ENCODE measurements around the gene CREBL2.

CREBL2 gene

DNA sequence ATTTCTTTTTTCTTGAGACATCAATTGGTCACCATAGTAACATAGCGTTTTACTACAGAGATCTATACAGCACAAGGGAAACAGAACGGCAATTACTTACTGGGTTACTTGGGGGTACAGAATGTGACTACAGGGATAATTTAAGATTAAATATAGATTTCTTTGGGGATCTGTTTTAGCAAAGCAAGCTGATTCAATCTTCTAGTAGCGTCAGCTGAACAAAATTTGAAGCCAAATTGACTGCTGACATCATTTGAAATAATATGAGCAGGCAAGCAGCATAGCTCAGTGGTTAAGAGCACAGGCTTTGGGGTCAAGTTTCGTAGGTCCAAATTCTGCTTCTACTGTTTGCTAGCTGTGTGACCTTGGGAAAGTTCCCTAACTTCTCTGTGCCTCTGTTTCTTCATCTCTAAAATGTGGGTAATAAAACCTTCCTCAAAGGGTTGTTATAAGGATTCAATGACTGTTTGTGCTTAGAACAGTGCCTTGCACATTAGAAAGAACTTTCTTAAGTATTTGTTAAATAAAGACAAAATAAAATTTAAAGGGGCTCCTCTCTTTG lies 71.5 kb downstream of the CREBL2 start:
- DNase-seq, result no peak

- no peak for DNase-seq
These were observed 72.0 kb downstream of the CREBL2 start for GRCh38 chr12:12683725-12684124.

DNA sequence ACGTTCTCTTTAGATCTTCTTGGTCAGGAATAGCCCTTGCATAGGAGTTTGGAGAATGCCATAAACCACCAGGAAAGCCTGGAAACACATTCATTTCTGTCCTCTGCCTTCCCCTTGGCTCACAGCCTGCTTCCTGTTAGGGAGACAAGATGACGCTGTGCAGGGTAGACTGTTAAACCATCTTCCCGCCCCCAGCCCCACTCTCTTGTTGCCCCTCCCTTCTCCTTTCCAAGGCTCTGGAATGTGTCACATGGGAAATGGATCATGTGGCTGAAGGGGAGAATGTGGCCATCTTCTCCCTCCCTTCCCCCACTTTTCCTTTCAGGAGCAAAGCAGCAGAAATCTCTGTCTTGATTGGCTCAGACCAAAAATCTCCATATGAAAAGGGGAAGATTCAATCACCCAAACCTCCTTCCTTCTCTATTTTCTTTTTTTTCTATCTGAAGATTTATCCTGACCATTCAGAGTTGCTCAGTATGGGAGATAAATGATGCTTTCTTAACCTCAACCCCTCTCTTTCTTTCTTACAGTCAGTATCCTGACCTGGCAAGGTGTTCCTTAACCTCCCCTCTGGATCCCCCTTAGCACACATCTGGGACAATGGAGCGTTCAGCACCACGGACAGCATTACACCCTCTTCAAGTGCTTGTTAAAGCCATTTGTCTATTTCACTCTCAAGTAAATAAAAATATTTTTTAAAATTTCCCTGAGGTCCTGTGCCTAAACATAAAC lies 72.9 kb downstream of the CREBL2 start:
- DNase-seq, result peak; percentile 69

GRCh38 chr12:12685305-12685704 lies 73.6 kb downstream of the CREBL2 start:
- peak; percentile 75 for DNase-seq

- no peak for DNase-seq
These were observed 74.8 kb downstream of the CREBL2 start for GRCh38 chr12:12686472-12686871.

DNA sequence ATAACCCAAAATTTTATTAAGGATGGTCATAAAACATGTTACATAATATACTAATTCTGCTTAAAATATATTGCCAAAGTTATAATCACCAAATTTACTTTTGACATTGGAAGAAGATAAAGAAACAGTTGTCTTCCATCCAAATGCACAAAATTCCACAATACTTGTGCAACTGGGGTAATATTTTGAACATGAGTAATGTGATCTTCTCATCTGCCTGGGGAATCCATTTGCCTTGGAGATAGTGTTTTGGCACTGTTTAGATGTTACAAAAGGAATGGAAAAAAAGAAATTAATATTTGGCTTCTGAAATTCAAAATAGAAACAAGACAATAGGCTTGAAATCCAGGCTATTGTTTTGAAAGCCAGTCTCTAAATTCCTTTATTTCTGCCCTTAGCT lies 75.2 kb downstream of the CREBL2 start:
- no peak for DNase-seq

DNA sequence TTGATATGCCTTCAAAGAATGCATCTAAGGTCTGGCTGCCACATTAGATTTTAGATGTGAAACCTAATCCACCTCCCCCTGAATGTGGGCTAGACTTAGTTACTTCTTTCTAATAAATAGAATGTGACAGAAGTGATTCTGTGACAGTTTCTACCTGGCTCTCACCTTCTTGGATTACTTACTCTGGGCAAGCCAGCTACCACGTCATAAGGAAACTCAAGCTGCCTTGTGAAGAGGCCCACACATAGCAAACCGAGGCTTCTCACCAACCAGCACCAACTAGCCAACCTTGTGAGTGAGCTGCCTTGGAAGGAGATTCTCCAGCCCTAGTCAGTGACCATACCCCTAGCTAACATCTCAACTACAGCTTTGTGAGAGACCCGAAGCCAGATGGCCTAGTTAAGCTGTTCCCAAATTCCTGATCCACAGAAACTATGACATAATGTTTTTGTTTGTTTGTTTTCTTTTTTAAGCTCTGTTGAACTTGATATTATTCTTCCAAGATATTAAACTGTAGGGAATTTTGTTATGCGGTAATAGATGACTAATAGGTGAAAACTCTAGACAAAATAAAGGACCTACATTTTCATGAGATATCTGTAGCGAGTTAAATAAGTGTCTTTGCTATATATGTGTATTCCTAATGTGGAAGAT lies 78.1 kb downstream of the CREBL2 start:
- DNase-seq, result no peak

GRCh38 chr12:12691549-12691948 lies 79.9 kb downstream of the CREBL2 start:
- no peak for DNase-seq

DNA sequence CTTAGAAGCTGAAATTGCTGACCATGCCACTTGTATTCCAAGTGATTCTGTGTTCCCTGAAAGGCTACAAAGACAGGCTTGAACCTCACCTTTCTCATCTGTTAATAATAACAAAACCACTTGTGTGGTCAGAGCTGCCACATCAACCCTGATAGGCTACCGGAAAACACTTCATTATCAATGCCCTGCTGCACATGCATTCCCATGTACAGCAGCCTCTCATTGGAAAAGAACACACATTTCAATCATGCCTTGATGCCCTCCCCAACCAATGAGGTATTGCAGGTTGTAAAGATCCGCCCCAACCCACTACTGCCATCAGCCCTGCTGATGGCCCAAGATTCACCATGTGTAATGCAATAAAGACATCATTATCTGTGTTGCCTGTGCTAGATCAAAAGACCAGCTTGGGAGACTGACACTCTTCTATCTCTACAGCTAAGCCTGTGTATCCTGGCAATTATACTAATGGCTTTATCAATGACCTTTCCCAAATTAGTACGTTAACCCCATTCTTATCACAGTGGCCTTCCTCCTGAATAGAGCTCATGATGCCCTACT lies 81.5 kb downstream of the CREBL2 start:
- no peak for DNase-seq
